Measurements from ENCODE around the gene OR2AP1. TPM values are rescaled to one million over a fixed set of nuclear protein-coding genes. Genes with fewer than 3 reads are reported as not detected.

The OR2AP1 gene
- not detected for total RNA-seq

GRCh38 chr12:55572168-55572567, at the start of gene OR2AP1:
OR2AP1 (plus strand) TSS chr12:55572468; CDS start chr12:55574415, 1,947 bp downstream.

GRCh38 chr12:55549302-55549701, 23.0 kb upstream of the OR2AP1 start, which contains the start of gene OR6C4:
OR6C4 (plus strand) TSS chr12:55549602; CDS start chr12:55551227, 1,625 bp downstream.

Other genes starting within 250 kb of the OR2AP1 start
- not detected for gene OR6C3, start 241.7 kb upstream of the OR2AP1 start, total RNA-seq
- not detected for gene OR6C75, start 209.5 kb upstream of the OR2AP1 start, total RNA-seq
- not detected for gene OR6C65, start 171.9 kb upstream of the OR2AP1 start, total RNA-seq
- not detected for gene OR6C76, start 146.2 kb upstream of the OR2AP1 start, total RNA-seq
- not detected for gene OR6C2, start 128.4 kb upstream of the OR2AP1 start, total RNA-seq
- not detected for gene OR6C70, start 102.3 kb upstream of the OR2AP1 start, total RNA-seq
- gene OR6C68, start 80.1 kb upstream of the OR2AP1 start, total RNA-seq: not detected
- not detected for gene OR6C4, start 22.9 kb upstream of the OR2AP1 start, total RNA-seq
- not detected for gene OR10P1, start 64.4 kb downstream of the OR2AP1 start, total RNA-seq
- 1 to 10 TPM; 2.1 to 2.6 TPM for gene ITGA7, start 135.4 kb downstream of the OR2AP1 start, total RNA-seq
- gene BLOC1S1, start 143.6 kb downstream of the OR2AP1 start, total RNA-seq: 100 to 1,000 TPM; 145 to 152 TPM
- 10 to 100 TPM in 1 of 2 experiments, 1 to 10 TPM in 1; 9.7 to 11.1 TPM for gene RDH5, start 147.9 kb downstream of the OR2AP1 start, total RNA-seq
- 100 to 1,000 TPM; 106 to 114 TPM for gene CD63, start 156.5 kb downstream of the OR2AP1 start, total RNA-seq
- gene GDF11, start 170.7 kb downstream of the OR2AP1 start, total RNA-seq: 10 to 100 TPM; 10.2 to 10.7 TPM
- gene SARNP, start 245.3 kb downstream of the OR2AP1 start, total RNA-seq: 10 to 100 TPM; 77.9 to 78.8 TPM
- 10 to 100 TPM; 55.3 to 55.7 TPM for gene ORMDL2, start 245.6 kb downstream of the OR2AP1 start, total RNA-seq

All from activated naive CD4-positive, alpha-beta T cell treated with anti-CD3 and anti-CD28 coated beads, Interleukin-2, amount 10 ng/mL, durations not matched to agents 5 hours and 36 hours (primary cell).